K562 (cell line): Measurements from ENCODE around the gene GEMIN2. TPM values are rescaled to one million over a fixed set of nuclear protein-coding genes. Genes with fewer than 3 reads are reported as not detected.

Source experiments
- ATAC-seq: fragments of 200-7000 bp; cut with Tn5 transposase; 3 replicates; pipeline ENCODE4 v1.9.1; 2020; ENCODE audit warnings: moderate library complexity
- BruUV-seq: library from RNA; stranded (reverse); fragments of 400-500 nt; replicated peaks from 2 replicates; lab custom pipeline; 2021; lab: Mats Ljungman, UMichigan
- CTCF ChIA-PET: fragments of 300-600 bp; formaldehyde crosslinking; extraction: SDS; loops from one replicate; lab custom pipeline; 2021; ENCODE audit warnings: low intra/inter-chr PET ratio; lab: Yijun Ruan, JAX
- POLR2A ChIA-PET: fragments of 300-600, 350-650 bp; sonication (Branson Sonifier 250); formaldehyde crosslinking; extraction: SDS; loops from one replicate; lab custom pipeline; 2021; ENCODE audit warnings: antibody characterized with exemption, inconsistent platforms; lab: Yijun Ruan, JAX
- DNase-seq, 4 experiments: peaks; one replicate each; pipeline versions ENCODE4 v3.0.0 to v3.0.0-alpha.2; 2011 to 2018; ENCODE audit warnings: low spot score in 3 of 4, mixed read lengths in 3 of 4; ENCODE audit errors: extremely low read depth in 1 of 4
- FAIRE-seq: peaks from 2 replicates; lab custom pipeline; 2011; peaks lifted over from hg19 to GRCh38; lab: Jason Lieb, UNC
- H2AFZ ChIP-seq: 2 replicates; pipeline ENCODE4 v1.6.0; 2011; ENCODE audit warnings: low read depth, low read length, control low read depth, inconsistent platforms
- H3K27ac ChIP-seq: fragments of 200-600 bp; 3 replicates; pipeline ENCODE4 v1.8.0; 2011; ENCODE audit warnings: low read depth, mild to moderate bottlenecking, control low read depth, inconsistent platforms, low read length, moderate library complexity, mixed read lengths; ENCODE audit errors: extremely low read depth
- H3K27me3 ChIP-seq, 2 experiments: fragments of 300-600 bp in 1 of 2; 2 replicates in 1 of 2; 3 replicates in 1 of 2; pipeline versions ENCODE4 v1.6.0 to v1.8.0; 2011; ENCODE audit warnings: inconsistent platforms in 2 of 2, low read length in 2 of 2, mild to moderate bottlenecking in 1 of 2, mixed read lengths in 1 of 2, moderate library complexity in 1 of 2; ENCODE audit not compliant: control insufficient read depth in 2 of 2, insufficient read depth in 2 of 2
- H3K36me3 ChIP-seq: fragments of 300-600 bp; 3 replicates; pipeline ENCODE4 v1.8.0; 2011; ENCODE audit warnings: mild to moderate bottlenecking, low read length, inconsistent platforms; ENCODE audit not compliant: control insufficient read depth, insufficient read depth
- H3K4me1 ChIP-seq, 2 experiments: fragments of 200-600 bp in 1 of 2; replicated peaks in 1 of 2; 2 replicates in 1 of 2; 3 replicates in 1 of 2; pipeline versions ENCODE4 v1.5.1 to v1.8.0; 2011; ENCODE audit warnings: inconsistent platforms in 2 of 2, low read length in 2 of 2, mild to moderate bottlenecking in 1 of 2, mixed read lengths in 1 of 2, moderate library complexity in 1 of 2; ENCODE audit not compliant: control insufficient read depth in 2 of 2, insufficient read depth in 2 of 2
- H3K4me2 ChIP-seq: 2 replicates; pipeline ENCODE4 v1.6.1; 2011; ENCODE audit warnings: low read length, control low read depth, inconsistent platforms, mixed read lengths; ENCODE audit not compliant: insufficient read depth
- H3K4me3 ChIP-seq: fragments of 200-600 bp; sonication (generic), shearing (Covaris generic); 2 replicates; pipeline ENCODE4 v1.5.1; 2016; ENCODE audit warnings: control low read depth, inconsistent platforms
- H3K79me2 ChIP-seq: fragments of 200-600 bp; 3 replicates; pipeline ENCODE4 v1.8.0; 2011; ENCODE audit warnings: low read length, inconsistent platforms; ENCODE audit not compliant: control insufficient read depth, insufficient read depth
- H3K9ac ChIP-seq, 2 experiments: 2 replicates each; pipeline versions ENCODE4 v1.6.0 to v1.6.1; 2011; ENCODE audit warnings: low read depth in 2 of 2, low read length in 2 of 2, control low read depth in 1 of 2, inconsistent platforms in 1 of 2, mild to moderate bottlenecking in 1 of 2, mixed read lengths in 1 of 2; ENCODE audit not compliant: insufficient read depth in 1 of 2
- H3K9me1 ChIP-seq: one replicate; pipeline ENCODE4 v1.6.0; 2011; ENCODE audit warnings: inconsistent platforms, mild to moderate bottlenecking, low read length, moderate library complexity; ENCODE audit not compliant: control insufficient read depth, insufficient read depth
- H3K9me3 ChIP-seq: replicated peaks from 2 replicates; pipeline ENCODE4 v1.5.1; 2011; ENCODE audit warnings: low read depth, low read length, inconsistent platforms; ENCODE audit not compliant: control insufficient read depth, insufficient read depth
- H4K20me1 ChIP-seq: replicated peaks from 2 replicates; pipeline ENCODE4 v1.6.1; 2011; ENCODE audit warnings: low read length, inconsistent platforms, mixed read lengths; ENCODE audit not compliant: control insufficient read depth, insufficient read depth
- POLR2A ChIP-seq: fragments of 450-650 bp; conservative IDR thresholded peaks from 2 replicates; pipeline ENCODE4 v1.6.1; 2016
- POLR2B ChIP-seq: fragments of 450-650 bp; IDR thresholded peaks from 2 replicates; pipeline ENCODE4 v1.6.1; 2018; ENCODE audit warnings: low read depth; ENCODE audit not compliant: partially characterized antibody
- RBFOX2 ChIP-seq: fragments of 200-400 bp; formaldehyde crosslinking; IDR thresholded peaks from 2 replicates; pipeline ENCODE4 v1.6.1; 2017; ENCODE audit warnings: low read depth, mild to moderate bottlenecking, low read length, moderate library complexity
- SUPT5H ChIP-seq: fragments of 450-650 bp; IDR thresholded peaks from 2 replicates; pipeline ENCODE4 v1.6.1; 2016
- WGBS: fragments of 100-300 bp; shearing (Covaris generic); methylation state at CpG from one replicate; pipeline ENCODE4 v1.1.6; 2016; ENCODE audit warnings: low coverage, mixed read lengths; ENCODE audit not compliant: insufficient coverage; ENCODE audit errors: missing lambda C conversion rate; 5-methylcytosine and 5-hydroxymethylcytosine counted together
- in situ Hi-C: fragments of 300-500 bp; cut with MboI; formaldehyde crosslinking; loops from 4 replicates; pipeline ENCODE4 v1.15.0; 2018; ENCODE audit warnings: inconsistent platforms, mixed read lengths
- intact Hi-C: fragments of 100-400 bp; cut with micrococcal nuclease; formaldehyde crosslinking; loops from 2 replicates; pipeline ENCODE4 v1.14.2; 2022
- polyA plus RNA-seq, 8 experiments: library from polyadenylated mRNA; depleted of rRNA in 4 of 8; stranded (reverse) in 5 of 8; unstranded in 3 of 8; fragments of >200 nt; fragmentation: Nextera tagmentation in 2 of 8; fragmentation: Illumina TruSeq in 1 of 8; extraction: Ambion mirVana in 2 of 8; extraction: Trizol in 1 of 8; gene quantifications; 2 replicates each; pipeline versions ENCODE4 v1.2.1 to v1.2.3, GENCODE V29; 2011 to 2014; ENCODE audit warnings: inconsistent platforms in 1 of 8, missing spikeins in 1 of 8
- total RNA-seq, 7 experiments: library from RNA; depleted of rRNA in 6 of 7; stranded (reverse); fragments of >200 nt in 6 of 7; fragmentation: Illumina TruSeq in 2 of 7; extraction: Trizol in 2 of 7; gene quantifications; 2 replicates each; pipeline versions ENCODE4 v1.2.1 to v1.2.3, GENCODE V29; 2011 to 2021; ENCODE audit warnings: low replicate concordance in 1 of 7
- TF ChIP-seq, protein P1 (sequence below), 2 experiments: fragments of 450-650 bp in 1 of 2; sonication (generic) in 1 of 2; formaldehyde crosslinking in 1 of 2; IDR thresholded peaks; 2 replicates each; pipeline versions ENCODE4 v1.7.1 to v1.9.0; 2016 to 2022; ENCODE audit warnings: inconsistent platforms in 1 of 2, mild to moderate bottlenecking in 1 of 2, missing genetic modification reagents in 1 of 2

The GEMIN2 gene
- total and polyA plus RNA-seq, 9 of the 15 experiments (the other 6 are each of a cell fraction or from before 2014, with no cell fraction given) = 23.0 to 87.6 (median 45.5) TPM

DNA sequence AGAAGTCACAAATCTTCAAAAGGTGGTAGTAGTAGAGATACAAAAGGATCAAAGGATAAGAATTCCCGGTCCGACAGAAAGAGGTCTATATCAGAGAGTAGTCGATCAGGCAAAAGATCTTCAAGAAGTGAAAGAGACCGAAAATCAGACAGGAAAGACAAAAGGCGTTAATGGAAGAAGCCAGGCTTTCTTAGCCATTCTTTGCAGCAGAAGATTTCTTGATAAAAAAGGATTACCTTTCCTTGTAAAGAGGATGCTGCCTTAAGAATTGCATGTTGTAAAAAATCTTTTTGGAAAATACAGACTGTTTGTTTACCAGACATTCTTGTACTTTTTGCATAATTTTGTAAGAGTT is 67.5 kb downstream of the GEMIN2 start:
- H3K4me2 ChIP-seq = no peak overlapping the region
- no peaks in the 10 kb centered on the region; a peak in 1 of 5 replicates for H3K4me1 ChIP-seq
- no peak overlapping the region for H2AFZ ChIP-seq
- ATAC-seq (no peak), FAIRE-seq (no peak), DNase-seq (no peak)
- no peaks in the 10 kb centered on the region for H3K9me3 ChIP-seq
- no TSS peak for BruUV-seq
- ChIA-PET POLR2A (interaction anchor here (0.8 to 1.4 kb wide), 4 partner anchors 9 to 200 kb away, joined by 3 to 11 read pairs (median 4); partner anchors contain the start of gene TRAPPC6B), CTCF (no interaction called here)
- peak; percentile 11 for TF ChIP-seq POLR2B
- peak; percentile 47 for TF ChIP-seq RBFOX2
- peak; percentile 16 for TF ChIP-seq POLR2A
- TF ChIP-seq, protein P1, sequence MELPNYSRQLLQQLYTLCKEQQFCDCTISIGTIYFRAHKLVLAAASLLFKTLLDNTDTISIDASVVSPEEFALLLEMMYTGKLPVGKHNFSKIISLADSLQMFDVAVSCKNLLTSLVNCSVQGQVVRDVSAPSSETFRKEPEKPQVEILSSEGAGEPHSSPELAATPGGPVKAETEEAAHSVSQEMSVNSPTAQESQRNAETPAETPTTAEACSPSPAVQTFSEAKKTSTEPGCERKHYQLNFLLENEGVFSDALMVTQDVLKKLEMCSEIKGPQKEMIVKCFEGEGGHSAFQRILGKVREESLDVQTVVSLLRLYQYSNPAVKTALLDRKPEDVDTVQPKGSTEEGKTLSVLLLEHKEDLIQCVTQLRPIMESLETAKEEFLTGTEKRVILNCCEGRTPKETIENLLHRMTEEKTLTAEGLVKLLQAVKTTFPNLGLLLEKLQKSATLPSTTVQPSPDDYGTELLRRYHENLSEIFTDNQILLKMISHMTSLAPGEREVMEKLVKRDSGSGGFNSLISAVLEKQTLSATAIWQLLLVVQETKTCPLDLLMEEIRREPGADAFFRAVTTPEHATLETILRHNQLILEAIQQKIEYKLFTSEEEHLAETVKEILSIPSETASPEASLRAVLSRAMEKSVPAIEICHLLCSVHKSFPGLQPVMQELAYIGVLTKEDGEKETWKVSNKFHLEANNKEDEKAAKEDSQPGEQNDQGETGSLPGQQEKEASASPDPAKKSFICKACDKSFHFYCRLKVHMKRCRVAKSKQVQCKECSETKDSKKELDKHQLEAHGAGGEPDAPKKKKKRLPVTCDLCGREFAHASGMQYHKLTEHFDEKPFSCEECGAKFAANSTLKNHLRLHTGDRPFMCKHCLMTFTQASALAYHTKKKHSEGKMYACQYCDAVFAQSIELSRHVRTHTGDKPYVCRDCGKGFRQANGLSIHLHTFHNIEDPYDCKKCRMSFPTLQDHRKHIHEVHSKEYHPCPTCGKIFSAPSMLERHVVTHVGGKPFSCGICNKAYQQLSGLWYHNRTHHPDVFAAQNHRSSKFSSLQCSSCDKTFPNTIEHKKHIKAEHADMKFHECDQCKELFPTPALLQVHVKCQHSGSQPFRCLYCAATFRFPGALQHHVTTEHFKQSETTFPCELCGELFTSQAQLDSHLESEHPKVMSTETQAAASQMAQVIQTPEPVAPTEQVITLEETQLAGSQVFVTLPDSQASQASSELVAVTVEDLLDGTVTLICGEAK (IDR thresholded peaks at IDR 0.05) = no peak
- TF ChIP-seq, protein P1 (CRISPR knock-in tag; IDR thresholded peaks at IDR 0.05) = no peak
- TF ChIP-seq SUPT5H = peak; percentile 24; the same call in 1 of the 2 replicates
- peaks cover 22% of the 10 kb centered on the region for H3K79me2 ChIP-seq
- no peak overlapping the region for H3K4me3 ChIP-seq
- no peaks in the 10 kb centered on the region for H4K20me1 ChIP-seq
- no peak overlapping the region for H3K27ac ChIP-seq
- in situ Hi-C loops (no loop called here), intact Hi-C loops (no loop called here)
- H3K9me1 ChIP-seq = no peaks in the 10 kb centered on the region
- peaks cover 80% of the 10 kb centered on the region for H3K36me3 ChIP-seq
- H3K27me3 ChIP-seq = no peaks in the 10 kb centered on the region
- no peak overlapping the region for H3K9ac ChIP-seq
- 82% methylated on average over 5 of the region's 5 CpGs for WGBS
